Activated CD4-positive, alpha-beta T cell treated with anti-CD3 and anti-CD28 coated beads, Interleukin-2, amount 10 ng/mL, durations not matched to agents 24 days and 14 days (primary cell): ENCODE results near the gene RAI14. TPM values are rescaled to one million over a fixed set of nuclear protein-coding genes. Genes with fewer than 3 reads are reported as not detected.
"Not testable (repeated sequence)": the region's sequence is repeated elsewhere in the genome, so short reads cannot be mapped to it uniquely, and the experiment has no call there.

ENCODE experiments used
- DNase-seq: peaks from one replicate; pipeline ENCODE4 v3.0.0; 2022
- H3K27ac Mint-ChIP-seq: one replicate; pipeline ENCODE4 v1.8.0; 2022; ENCODE audit warnings: mild to moderate bottlenecking, mixed read lengths
- H3K27me3 Mint-ChIP-seq: one replicate; pipeline ENCODE4 v1.8.0; 2022; ENCODE audit warnings: mixed read lengths
- H3K36me3 Mint-ChIP-seq: one replicate; pipeline ENCODE4 v1.8.0; 2022; ENCODE audit warnings: low read depth, mild to moderate bottlenecking, mixed read lengths
- H3K4me1 Mint-ChIP-seq: one replicate; pipeline ENCODE4 v1.8.0; 2021; ENCODE audit warnings: mixed read lengths
- H3K4me3 Mint-ChIP-seq: one replicate; pipeline ENCODE4 v1.8.0; 2022; ENCODE audit warnings: mild to moderate bottlenecking, moderate library complexity, mixed read lengths
- H3K9me3 Mint-ChIP-seq: one replicate; pipeline ENCODE4 v1.8.0; 2021; ENCODE audit warnings: mixed read lengths
- intact Hi-C: fragments of 100-400 bp; cut with micrococcal nuclease; formaldehyde crosslinking; loops from one replicate; pipeline ENCODE4 v1.15.1; 2023
- total RNA-seq: library from RNA; stranded (reverse); gene quantifications from 2 replicates; pipeline ENCODE4 v1.2.3, GENCODE V29; 2022

RAI14 gene
- total RNA-seq, 1 donor from 2014 or later = 5.1 TPM

DNA sequence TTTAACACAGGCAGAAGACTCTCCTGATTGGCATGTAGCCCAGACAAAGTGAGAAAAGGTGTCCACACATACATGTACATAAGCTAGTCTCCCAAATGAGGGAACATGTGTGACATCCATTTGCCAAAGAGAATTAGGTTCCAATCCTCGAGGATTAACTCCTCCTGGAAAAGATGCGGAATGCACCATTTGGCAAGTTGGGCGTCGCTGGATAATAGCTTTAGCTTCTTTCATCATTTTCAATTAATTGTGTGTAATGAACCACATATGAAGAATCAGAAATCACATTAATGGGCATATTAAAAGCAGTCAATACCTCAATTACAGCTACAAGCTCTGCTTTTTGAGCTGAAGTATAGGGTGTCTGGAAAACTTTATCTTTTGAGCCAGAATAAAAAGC, 127.8 kb downstream of the RAI14 start:
- H3K4me1 Mint-ChIP-seq, H3K27ac Mint-ChIP-seq, H3K9me3 Mint-ChIP-seq, H3K36me3 Mint-ChIP-seq, intact Hi-C loops, H3K27me3 Mint-ChIP-seq, DNase-seq, H3K4me3 Mint-ChIP-seq: not testable (repeated sequence)

DNA sequence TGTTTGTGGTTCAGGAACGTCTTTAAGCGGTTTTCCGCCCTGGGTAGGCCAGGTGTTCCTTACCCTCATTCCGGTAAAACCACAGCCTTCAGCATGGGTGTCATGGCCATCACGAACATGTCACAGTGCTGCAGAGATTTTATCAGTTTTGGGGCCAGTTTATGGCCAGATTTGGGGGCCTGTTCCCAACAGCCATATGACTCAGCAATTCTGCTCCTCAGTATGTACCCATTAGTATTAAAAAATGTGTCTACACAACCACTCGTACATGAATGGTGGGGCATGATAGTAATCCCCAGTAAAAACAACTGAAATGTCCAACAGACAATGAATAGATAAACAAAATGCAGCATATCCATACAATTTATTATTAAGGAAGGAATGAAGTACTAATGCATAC, 130.9 kb downstream of the RAI14 start:
- H3K4me3 Mint-ChIP-seq = no peak overlapping the region
- no peak overlapping the region for H3K27ac Mint-ChIP-seq
- no peaks in the 10 kb centered on the region for H3K9me3 Mint-ChIP-seq
- intact Hi-C loops = no loop called here
- no peaks in the 10 kb centered on the region for H3K36me3 Mint-ChIP-seq
- no peaks in the 10 kb centered on the region for H3K27me3 Mint-ChIP-seq
- no peaks in the 10 kb centered on the region for H3K4me1 Mint-ChIP-seq
- no peak for DNase-seq

DNA sequence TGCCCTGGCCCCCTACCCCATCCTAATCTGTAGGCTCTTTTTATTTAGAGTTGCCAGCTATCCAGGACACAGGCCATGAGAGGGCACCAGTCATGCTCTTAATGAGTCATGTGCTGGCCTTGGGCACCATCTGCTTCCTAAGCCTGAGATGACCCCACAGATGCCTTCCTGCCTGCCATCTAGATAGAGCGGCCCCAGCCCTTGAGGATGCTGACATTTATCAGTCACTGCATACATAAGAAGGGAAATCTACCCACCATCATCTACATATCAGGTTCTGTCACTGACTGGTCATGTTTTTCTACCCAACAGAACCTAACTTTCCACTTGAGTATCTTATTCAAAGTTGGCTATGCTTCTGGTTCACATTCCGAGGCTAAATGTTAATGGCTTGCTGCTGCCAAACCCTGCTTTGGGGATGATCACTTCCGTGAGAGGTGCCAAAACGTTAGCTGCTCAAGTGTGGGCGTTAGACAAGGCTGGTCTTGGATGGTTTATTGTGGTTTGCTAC, 132.9 kb downstream of the RAI14 start:
- Mint-ChIP-seq H3K4me1 (no peaks in the 10 kb centered on the region), H3K4me3 (no peak overlapping the region), H3K36me3 (no peaks in the 10 kb centered on the region), H3K27ac (no peak overlapping the region), H3K27me3 (no peaks in the 10 kb centered on the region), H3K9me3 (no peaks in the 10 kb centered on the region)
- DNase-seq = no peak
- intact Hi-C loops = no loop called here

DNA sequence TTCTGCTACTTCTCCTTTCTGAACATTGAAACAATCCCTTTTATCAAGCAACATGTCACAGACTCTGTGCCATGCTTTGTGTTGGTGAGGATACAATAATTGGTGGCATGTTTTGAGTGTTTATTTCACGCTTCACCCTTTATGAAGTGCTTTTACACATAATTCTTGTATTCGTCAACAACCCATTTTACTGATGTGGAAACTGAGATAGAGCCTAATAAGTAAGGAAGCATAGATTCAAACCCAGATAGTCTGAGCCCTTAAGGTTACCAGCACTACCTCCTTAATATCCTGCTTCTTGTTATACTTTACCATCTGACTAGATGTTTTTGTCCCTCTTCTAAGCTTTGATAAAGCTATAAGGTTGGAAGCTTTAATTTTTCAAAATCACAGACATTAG, 133.5 kb downstream of the RAI14 start:
- no peak overlapping the region for H3K27ac Mint-ChIP-seq
- DNase-seq = no peak
- H3K9me3 Mint-ChIP-seq = no peaks in the 10 kb centered on the region
- H3K27me3 Mint-ChIP-seq = no peaks in the 10 kb centered on the region
- intact Hi-C loops = no loop called here
- no peaks in the 10 kb centered on the region for H3K36me3 Mint-ChIP-seq
- no peaks in the 10 kb centered on the region for H3K4me1 Mint-ChIP-seq
- no peak overlapping the region for H3K4me3 Mint-ChIP-seq

DNA sequence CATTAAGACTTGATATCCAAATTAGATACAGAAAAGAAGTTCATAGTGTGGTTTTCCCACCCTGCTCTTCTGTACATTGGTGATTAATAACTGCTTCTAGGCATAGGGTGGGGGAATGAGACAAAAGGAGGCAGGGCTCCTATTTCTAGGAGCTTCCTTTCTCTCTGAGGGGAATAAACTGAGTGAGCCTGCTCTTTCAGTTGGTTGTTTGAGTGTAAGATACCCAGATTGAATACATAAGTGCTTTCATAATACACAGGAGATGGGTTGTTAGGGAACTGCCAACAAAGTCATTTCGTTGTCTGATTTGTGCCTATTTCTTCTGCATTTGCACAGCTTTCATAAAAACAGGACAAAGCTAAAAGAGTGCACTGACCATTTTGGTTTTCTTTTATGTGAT, 133.9 kb downstream of the RAI14 start:
- H3K4me1 Mint-ChIP-seq = no peaks in the 10 kb centered on the region
- no peak for DNase-seq
- intact Hi-C loops = no loop called here

DNA sequence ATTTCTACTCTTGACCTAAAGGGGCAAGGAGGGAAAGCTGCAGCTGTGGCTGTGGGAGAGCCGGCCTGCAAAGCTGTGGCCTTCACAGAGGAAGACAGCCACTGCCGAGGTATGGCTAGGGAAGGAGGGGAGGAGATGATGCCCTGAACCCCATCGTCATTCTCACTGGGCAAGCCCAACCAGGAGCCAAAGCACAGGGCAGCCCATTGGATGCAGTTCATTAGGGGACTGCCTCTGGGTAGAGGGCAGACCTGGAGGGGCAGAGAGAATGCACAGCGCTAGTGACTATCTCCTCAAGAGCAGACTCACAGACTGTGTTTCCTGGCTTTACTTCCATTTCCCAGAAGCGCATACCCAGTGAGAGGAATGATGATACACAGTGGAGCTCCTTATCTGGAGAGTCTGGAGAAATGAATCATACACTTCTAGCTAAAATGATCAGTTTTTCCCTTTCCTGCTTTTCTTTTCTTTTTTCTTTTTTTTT, 135.7 kb downstream of the RAI14 start:
- no peak for DNase-seq
- H3K36me3 Mint-ChIP-seq = no peaks in the 10 kb centered on the region
- H3K27me3 Mint-ChIP-seq = no peaks in the 10 kb centered on the region
- no peak overlapping the region for H3K27ac Mint-ChIP-seq
- intact Hi-C loops = no loop called here
- no peaks in the 10 kb centered on the region for H3K9me3 Mint-ChIP-seq
- no peak overlapping the region for H3K4me3 Mint-ChIP-seq
- H3K4me1 Mint-ChIP-seq = no peaks in the 10 kb centered on the region

More for the DNA sequence above, 133.9 kb downstream of the RAI14 start:
- Mint-ChIP-seq H3K36me3 (no peaks in the 10 kb centered on the region), H3K4me3 (no peak overlapping the region), H3K9me3 (no peaks in the 10 kb centered on the region), H3K27me3 (no peaks in the 10 kb centered on the region), H3K27ac (no peak overlapping the region)

DNA sequence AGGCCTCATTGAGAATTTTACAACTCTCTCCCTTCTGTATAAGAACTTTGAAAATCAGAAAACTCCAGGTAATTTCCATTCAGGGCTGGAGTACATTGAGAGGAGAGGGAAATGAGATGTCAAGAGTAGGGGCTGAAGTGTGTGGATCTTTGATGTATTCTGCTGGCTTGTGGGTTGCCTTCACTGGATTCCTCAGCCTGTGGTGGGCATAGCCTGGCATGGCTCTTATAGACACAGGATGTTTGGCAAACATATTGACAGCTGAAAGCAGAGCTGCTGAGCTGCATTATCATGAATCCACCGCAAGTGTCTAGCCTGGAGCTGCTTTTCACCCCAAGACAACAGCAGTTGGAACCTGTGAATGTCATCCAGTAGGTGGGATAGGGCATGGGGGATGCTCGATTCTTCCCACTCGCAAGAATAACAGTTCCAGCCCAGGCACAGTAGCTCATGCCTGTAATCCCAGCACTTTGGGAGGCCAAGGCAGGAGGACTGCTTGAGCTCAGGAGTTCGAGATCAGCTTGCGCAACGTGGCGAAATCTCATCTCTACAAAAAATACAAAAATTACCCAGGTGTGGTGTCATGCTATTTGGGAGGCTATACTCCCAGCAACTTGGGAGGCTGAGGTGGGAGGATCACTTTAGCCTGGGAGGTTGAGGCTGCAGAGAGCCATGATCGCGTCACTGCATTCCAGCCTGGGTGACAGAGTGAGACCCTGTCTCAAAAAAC, 146.9 kb downstream of the RAI14 start:
- DNase-seq = no peak
- H3K9me3 Mint-ChIP-seq = no peaks in the 10 kb centered on the region
- H3K27ac Mint-ChIP-seq = no peak overlapping the region
- intact Hi-C loops = no loop called here
- no peaks in the 10 kb centered on the region for H3K36me3 Mint-ChIP-seq
- H3K4me3 Mint-ChIP-seq = no peak overlapping the region
- no peaks in the 10 kb centered on the region for H3K4me1 Mint-ChIP-seq
- no peaks in the 10 kb centered on the region for H3K27me3 Mint-ChIP-seq

DNA sequence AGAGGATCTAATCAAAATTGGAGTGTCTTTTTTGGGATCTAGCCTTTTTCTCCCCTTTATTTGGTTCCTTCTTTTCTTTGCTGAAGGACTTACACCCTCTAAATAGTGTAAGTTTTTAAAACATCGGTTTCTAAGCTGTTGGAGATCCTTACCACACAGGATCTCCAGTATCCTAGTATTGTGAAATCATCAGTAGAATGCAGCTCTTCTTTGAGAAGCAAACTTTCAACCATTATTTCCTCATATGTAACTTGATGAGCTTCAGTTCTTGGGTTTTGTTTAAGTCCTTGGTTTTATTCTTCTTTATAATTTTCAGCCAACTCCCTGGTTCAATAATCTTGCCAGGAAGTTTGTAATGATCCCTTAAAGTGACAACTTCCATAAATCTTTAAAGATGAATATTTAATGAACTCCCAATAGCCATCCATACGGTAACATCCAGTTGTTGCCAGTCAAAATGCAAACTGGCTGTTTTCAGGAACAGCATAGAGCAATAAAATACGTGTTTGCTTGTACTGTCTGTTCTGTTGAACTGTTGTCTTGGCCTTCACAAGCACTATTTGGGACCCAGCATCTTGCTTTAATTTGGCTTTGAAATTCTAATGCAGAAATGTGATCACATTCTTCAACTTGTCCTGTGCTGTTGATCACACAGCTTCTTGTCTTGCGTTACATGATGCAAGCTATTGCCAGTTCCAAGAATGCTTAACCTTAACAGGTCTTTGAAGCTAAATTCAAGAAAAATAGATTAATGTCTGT, 148.0 kb downstream of the RAI14 start:
- Mint-ChIP-seq H3K9me3 (no peaks in the 10 kb centered on the region), H3K27ac (no peak overlapping the region), H3K36me3 (no peaks in the 10 kb centered on the region), H3K4me1 (no peaks in the 10 kb centered on the region), H3K4me3 (no peak overlapping the region), H3K27me3 (no peaks in the 10 kb centered on the region)
- intact Hi-C loops = no loop called here
- no peak for DNase-seq

DNA sequence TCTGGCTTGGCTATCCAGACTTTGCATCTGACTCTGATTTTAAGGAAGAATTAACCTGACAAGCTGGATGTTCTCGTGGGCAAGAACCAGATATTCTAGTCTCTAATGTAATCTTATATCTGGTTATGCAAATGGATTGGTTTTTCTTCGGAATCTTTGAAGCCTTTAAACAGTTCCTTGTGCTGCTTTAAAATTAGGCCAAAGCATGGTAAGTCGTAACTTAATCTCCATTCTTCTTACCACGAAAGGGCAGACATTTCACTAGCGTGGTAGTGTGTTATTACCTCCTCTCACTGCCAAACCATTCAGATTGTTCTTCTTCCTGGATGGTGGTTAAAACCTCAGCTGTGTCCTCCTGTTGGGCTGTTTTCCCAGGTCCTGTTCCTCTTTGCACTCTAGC, 148.8 kb downstream of the RAI14 start:
- Mint-ChIP-seq H3K4me3 (no peak overlapping the region), H3K27ac (no peak overlapping the region), H3K4me1 (no peaks in the 10 kb centered on the region), H3K27me3 (no peaks in the 10 kb centered on the region), H3K9me3 (no peaks in the 10 kb centered on the region), H3K36me3 (no peaks in the 10 kb centered on the region)
- DNase-seq = no peak
- intact Hi-C loops = no loop called here

DNA sequence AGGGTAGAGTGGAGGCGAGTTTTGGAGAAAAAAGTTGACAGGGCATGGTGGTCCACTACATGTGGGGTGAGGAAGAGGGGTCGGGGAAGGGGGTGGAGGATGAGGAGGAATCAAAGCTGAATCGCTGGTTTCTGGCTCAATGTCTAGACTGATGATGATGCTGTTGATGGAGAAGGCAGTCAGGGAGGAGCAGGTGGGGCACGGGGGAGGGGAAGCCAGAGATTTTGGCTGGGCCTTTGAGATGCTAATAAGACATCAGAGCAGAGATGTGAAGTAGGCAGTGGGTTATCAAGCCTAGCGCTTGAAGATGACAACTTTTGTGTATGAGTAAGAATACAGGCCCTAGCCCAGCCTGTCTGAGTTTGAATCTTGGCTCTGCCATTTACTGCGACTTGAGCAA, 150.4 kb downstream of the RAI14 start:
- H3K9me3 Mint-ChIP-seq = no peaks in the 10 kb centered on the region
- no peaks in the 10 kb centered on the region for H3K4me1 Mint-ChIP-seq
- no peak overlapping the region for H3K27ac Mint-ChIP-seq
- peaks cover 3% of the 10 kb centered on the region for H3K27me3 Mint-ChIP-seq
- intact Hi-C loops = no loop called here
- H3K36me3 Mint-ChIP-seq = no peaks in the 10 kb centered on the region
- DNase-seq = no peak
- H3K4me3 Mint-ChIP-seq = no peak overlapping the region

DNA sequence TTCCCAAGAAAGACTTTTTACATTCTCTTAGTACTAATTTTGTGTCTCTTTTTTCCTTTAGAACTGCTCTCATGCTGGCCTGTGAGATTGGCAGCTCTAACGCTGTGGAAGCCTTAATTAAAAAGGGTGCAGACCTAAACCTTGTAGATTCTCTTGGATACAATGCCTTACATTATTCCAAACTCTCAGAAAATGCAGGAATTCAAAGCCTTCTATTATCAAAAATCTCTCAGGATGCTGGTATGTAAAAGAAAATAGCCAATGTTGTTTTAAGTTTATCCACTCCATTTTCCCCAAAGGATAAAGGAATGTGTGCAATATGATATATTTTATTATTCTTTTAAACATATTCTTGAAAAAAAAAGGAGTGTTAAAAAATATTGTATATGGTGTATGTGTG, 155.6 kb downstream of the RAI14 start:
- no peaks in the 10 kb centered on the region for H3K36me3 Mint-ChIP-seq
- intact Hi-C loops = no loop called here
- H3K27me3 Mint-ChIP-seq = peaks cover 4% of the 10 kb centered on the region
- no peaks in the 10 kb centered on the region for H3K9me3 Mint-ChIP-seq
- no peak overlapping the region for H3K4me3 Mint-ChIP-seq
- H3K4me1 Mint-ChIP-seq = no peaks in the 10 kb centered on the region
- DNase-seq = no peak
- H3K27ac Mint-ChIP-seq = no peak overlapping the region

DNA sequence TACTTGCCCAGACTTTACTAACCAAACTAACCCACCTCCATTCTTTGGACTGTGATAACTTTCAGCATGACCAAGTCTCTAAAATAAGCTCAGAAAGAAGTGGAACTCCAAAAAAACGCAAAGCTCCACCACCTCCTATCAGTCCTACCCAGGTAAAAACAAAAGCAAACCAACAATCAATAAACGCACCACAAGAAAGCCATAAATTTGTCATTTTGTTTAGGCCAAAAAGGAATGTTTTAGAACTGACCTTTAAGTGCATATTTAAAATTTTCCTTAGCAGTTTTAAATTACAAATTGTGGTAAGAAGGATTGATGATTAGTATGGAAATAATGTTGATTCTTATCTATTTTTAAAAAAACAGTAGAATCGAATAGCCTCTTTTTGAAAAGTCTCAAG, 157.4 kb downstream of the RAI14 start:
- Mint-ChIP-seq H3K27ac (no peak overlapping the region), H3K9me3 (no peaks in the 10 kb centered on the region), H3K36me3 (no peaks in the 10 kb centered on the region), H3K4me1 (no peaks in the 10 kb centered on the region), H3K4me3 (no peak overlapping the region), H3K27me3 (peaks cover 4% of the 10 kb centered on the region)
- no peak for DNase-seq
- intact Hi-C loops = no loop called here

DNA sequence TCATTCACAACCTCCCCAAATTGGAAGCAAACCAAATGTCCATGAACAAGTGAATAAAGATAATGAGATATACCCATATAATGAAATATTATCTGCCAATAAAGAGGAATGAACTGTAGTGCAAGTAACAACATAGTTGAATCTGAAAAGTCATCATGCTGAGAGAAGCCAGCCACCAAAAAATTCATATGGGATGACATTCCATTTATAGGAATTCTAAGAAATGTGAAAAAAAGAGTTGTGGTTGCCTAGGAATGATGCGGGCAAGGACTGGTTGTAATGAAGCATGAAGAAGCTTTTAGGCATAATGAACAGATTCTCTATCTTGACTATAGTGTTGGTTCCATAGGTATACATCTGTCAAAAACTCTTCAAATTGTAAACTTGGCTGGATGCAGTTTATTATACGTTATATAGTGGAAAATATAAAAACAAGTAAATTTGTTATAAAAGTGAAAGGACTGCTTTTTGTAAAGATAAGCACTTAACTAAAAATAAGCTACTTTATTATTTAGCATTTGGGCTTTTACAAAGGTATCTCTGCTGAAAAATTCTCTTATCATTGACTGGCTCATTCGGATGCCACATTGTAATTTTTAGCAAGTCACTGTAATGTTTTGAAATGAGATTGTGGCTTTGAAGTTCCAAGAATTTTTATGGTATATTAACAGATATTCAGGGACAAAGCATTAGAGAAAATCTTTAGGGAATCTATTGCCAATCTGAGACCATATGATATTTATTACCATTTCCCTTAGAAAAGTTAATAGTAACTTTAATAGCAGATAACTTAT, 161.6 kb downstream of the RAI14 start:
- H3K36me3 Mint-ChIP-seq = no peaks in the 10 kb centered on the region
- no peak overlapping the region for H3K27ac Mint-ChIP-seq
- H3K9me3 Mint-ChIP-seq = no peaks in the 10 kb centered on the region
- no peaks in the 10 kb centered on the region for H3K4me1 Mint-ChIP-seq
- H3K27me3 Mint-ChIP-seq = peaks cover 1% of the 10 kb centered on the region
- intact Hi-C loops = no loop called here
- no peak for DNase-seq
- no peak overlapping the region for H3K4me3 Mint-ChIP-seq

DNA sequence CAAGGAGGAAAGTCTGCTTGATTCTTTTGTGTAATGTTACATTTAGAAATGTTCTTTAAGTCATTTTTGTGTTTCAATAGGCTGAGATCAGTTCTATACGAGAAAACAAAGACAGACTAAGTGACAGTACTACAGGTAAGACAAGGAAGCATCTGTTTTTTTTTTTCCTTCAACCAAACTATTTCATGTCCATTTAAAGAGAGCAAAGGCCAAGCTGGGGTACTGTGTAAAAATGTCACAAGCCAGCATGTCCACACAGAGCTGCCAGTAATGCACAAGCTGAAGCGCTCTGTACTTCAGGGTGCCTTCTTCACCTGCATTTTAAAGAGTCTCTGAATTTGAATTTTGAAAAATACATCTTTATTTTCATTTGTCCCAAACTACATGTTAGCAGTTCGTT, 162.6 kb downstream of the RAI14 start:
- Mint-ChIP-seq H3K9me3 (no peaks in the 10 kb centered on the region), H3K4me3 (no peak overlapping the region), H3K27me3 (peaks cover 1% of the 10 kb centered on the region), H3K4me1 (no peaks in the 10 kb centered on the region), H3K27ac (no peak overlapping the region), H3K36me3 (no peaks in the 10 kb centered on the region)
- intact Hi-C loops = no loop called here
- DNase-seq = no peak
